ENCODE measurements around the gene LEMD2. TPM values are rescaled to one million over a fixed set of nuclear protein-coding genes. Genes with fewer than 3 reads are reported as not detected.

LEMD2 gene
- total RNA-seq, 1 experiment from 2014 or later: 65.9 TPM

GRCh38 chr6:33820243-33820642 lies 31.3 kb upstream of the LEMD2 start:
- Histone ChIP-seq H3K9me3 (ENCODE audit: insufficient read depth, low read depth) (no peaks in the 10 kb centered on the region), H4K20me1 (ENCODE audit: insufficient read depth) (no peaks in the 10 kb centered on the region), H3F3A (ENCODE audit: insufficient read depth, low read depth) (no peaks in the 10 kb centered on the region), H3K9me2 (ENCODE audit: insufficient read depth) (no peaks in the 10 kb centered on the region), H3K4me1 (replicated peaks; ENCODE audit: insufficient read depth) (no peaks in the 10 kb centered on the region), H3K4me2 (no peak overlapping the region), H3K36me3 (ENCODE audit: low read depth) (no peaks in the 10 kb centered on the region), H3K27ac (no peak overlapping the region), H3K4me3 (no peak overlapping the region), H3K27me3 (ENCODE audit: insufficient read depth, low read depth) (peaks cover 42% of the 10 kb centered on the region), H2AFZ (no peak overlapping the region), H3K79me2 (ENCODE audit: low read depth) (no peaks in the 10 kb centered on the region)
- POLR2A ChIA-PET (ENCODE audit: unreplicated experiment): no interaction called here
- TF ChIP-seq CTCF (conservative IDR thresholded peaks at IDR 0.05): no peak
- TF ChIP-seq EZH2 (IDR thresholded peaks at IDR 0.05; ENCODE audit: low read depth): no peak
- CTCF ChIA-PET: no interaction called here
- intact Hi-C loops (cut with micrococcal nuclease; ENCODE audit: unreplicated experiment): no loop called here
- DNase-seq: no peak
- BruUV-seq (replicated peaks): no TSS peak

GRCh38 chr6:33819021-33819420 lies 30.1 kb upstream of the LEMD2 start:
- no TSS peak for BruUV-seq (replicated peaks)
- Histone ChIP-seq H3K36me3 (ENCODE audit: low read depth) (no peaks in the 10 kb centered on the region), H3K4me2 (no peak overlapping the region), H3K4me1 (replicated peaks; ENCODE audit: insufficient read depth) (no peaks in the 10 kb centered on the region), H3F3A (ENCODE audit: insufficient read depth, low read depth) (no peaks in the 10 kb centered on the region), H4K20me1 (ENCODE audit: insufficient read depth) (no peaks in the 10 kb centered on the region), H2AFZ (no peak overlapping the region), H3K9me2 (ENCODE audit: insufficient read depth) (no peaks in the 10 kb centered on the region), H3K27ac (no peak overlapping the region), H3K4me3 (no peak overlapping the region), H3K79me2 (ENCODE audit: low read depth) (no peaks in the 10 kb centered on the region), H3K27me3 (ENCODE audit: insufficient read depth, low read depth) (peaks cover 52% of the 10 kb centered on the region), H3K9me3 (ENCODE audit: insufficient read depth, low read depth) (no peaks in the 10 kb centered on the region)
- no peak for DNase-seq
- no peak for TF ChIP-seq CTCF (conservative IDR thresholded peaks at IDR 0.05)
- TF ChIP-seq EZH2 (IDR thresholded peaks at IDR 0.05; ENCODE audit: low read depth): no peak
- intact Hi-C loops (cut with micrococcal nuclease; ENCODE audit: unreplicated experiment): no loop called here
- ChIA-PET CTCF (no interaction called here), POLR2A (ENCODE audit: unreplicated experiment) (interaction anchor here (0.7 kb wide), 1 partner anchor 451 kb away, joined by 5 read pairs; no protein-coding TSS in a partner anchor)

GRCh38 chr6:33818293-33818692 lies 29.4 kb upstream of the LEMD2 start:
- Histone ChIP-seq H4K20me1 (ENCODE audit: insufficient read depth) (no peaks in the 10 kb centered on the region), H3K79me2 (ENCODE audit: low read depth) (no peaks in the 10 kb centered on the region), H3K36me3 (ENCODE audit: low read depth) (no peaks in the 10 kb centered on the region), H3K27ac (no peak overlapping the region), H3K9me2 (ENCODE audit: insufficient read depth) (no peaks in the 10 kb centered on the region), H3K4me2 (no peak overlapping the region), H3K4me1 (replicated peaks; ENCODE audit: insufficient read depth) (no peaks in the 10 kb centered on the region), H2AFZ (no peak overlapping the region), H3K9me3 (ENCODE audit: insufficient read depth, low read depth) (no peaks in the 10 kb centered on the region), H3K4me3 (no peak overlapping the region), H3K27me3 (ENCODE audit: insufficient read depth, low read depth) (peaks cover 59% of the 10 kb centered on the region), H3F3A (ENCODE audit: insufficient read depth, low read depth) (no peaks in the 10 kb centered on the region)
- ChIA-PET CTCF (no interaction called here), POLR2A (ENCODE audit: unreplicated experiment) (no interaction called here)
- intact Hi-C loops (cut with micrococcal nuclease; ENCODE audit: unreplicated experiment): no loop called here
- BruUV-seq (replicated peaks): no TSS peak
- no peak for TF ChIP-seq EZH2 (IDR thresholded peaks at IDR 0.05; ENCODE audit: low read depth)
- no peak for TF ChIP-seq CTCF (conservative IDR thresholded peaks at IDR 0.05)
- no peak for DNase-seq

Measured in PC-9 (cell line).